Common myeloid progenitor, CD34-positive (primary cell): ENCODE data around the gene SARDH.
"Not testable (repeated sequence)": the region's sequence is repeated elsewhere in the genome, so short reads cannot be mapped to it uniquely, and the experiment has no call there.

Experiments used
- CTCF ChIA-PET: fragments of 350-600 bp; sonication (Branson Sonifier 250); formaldehyde crosslinking; loops from one replicate; lab custom pipeline; 2021; ENCODE audit warnings: antibody characterized with exemption; lab: Charles Lee
- POLR2A ChIA-PET: fragments of 350-600 bp; sonication (Branson Sonifier 250); formaldehyde crosslinking; loops from one replicate; lab custom pipeline; 2021; ENCODE audit warnings: antibody characterized with exemption; lab: Charles Lee
- DNase-seq, 3 donors: peaks; one replicate each; pipeline versions ENCODE4 v3.0.0 to v3.0.0-alpha.2; 2013
- H3K27ac ChIP-seq, 2 experiments: 1 replicate in 1 of 2; 2 replicates in 1 of 2; pipeline ENCODE4 v1.7.0; 2013; ENCODE audit warnings: inconsistent platforms in 2 of 2, low read length in 2 of 2, mild to moderate bottlenecking in 2 of 2, low read depth in 1 of 2, moderate library complexity in 1 of 2; ENCODE audit not compliant: severe bottlenecking in 2 of 2, insufficient read depth in 1 of 2, poor library complexity in 1 of 2
- H3K27me3 ChIP-seq, 5 experiments: replicated peaks in 2 of 5; 1 replicate in 3 of 5; 2 replicates in 2 of 5; pipeline versions ENCODE4 v1.6.1 to v1.7.0; 2013; ENCODE audit warnings: low read length in 4 of 5, mild to moderate bottlenecking in 2 of 5, moderate library complexity in 2 of 5, inconsistent platforms in 1 of 5; ENCODE audit not compliant: insufficient read depth in 5 of 5, control insufficient read depth in 4 of 5
- H3K36me3 ChIP-seq, 4 experiments: 1 replicate in 2 of 4; 2 replicates in 2 of 4; pipeline versions ENCODE4 v1.6.1 to v1.7.0; 2013; ENCODE audit warnings: low read length in 3 of 4, control low read depth in 1 of 4, mild to moderate bottlenecking in 1 of 4; ENCODE audit not compliant: control insufficient read depth in 4 of 4, insufficient read depth in 4 of 4
- H3K4me1 ChIP-seq, 4 experiments: 1 replicate in 3 of 4; 2 replicates in 1 of 4; pipeline versions ENCODE4 v1.6.1 to v1.7.1; 2013; ENCODE audit warnings: low read length in 3 of 4, mild to moderate bottlenecking in 3 of 4, control low read depth in 1 of 4, inconsistent platforms in 1 of 4, moderate library complexity in 1 of 4; ENCODE audit not compliant: control insufficient read depth in 4 of 4, insufficient read depth in 4 of 4; ENCODE audit errors: control extremely low read depth in 1 of 4
- H3K4me3 ChIP-seq, 7 experiments: 1 replicate in 4 of 7; 2 replicates in 3 of 7; pipeline versions ENCODE4 v1.5.1 to v1.7.0; 2013; ENCODE audit warnings: mild to moderate bottlenecking in 7 of 7, low read length in 6 of 7, moderate library complexity in 6 of 7, inconsistent platforms in 2 of 7, low read depth in 2 of 7, control low read depth in 1 of 7; ENCODE audit not compliant: insufficient read depth in 4 of 7, control insufficient read depth in 1 of 7; ENCODE audit errors: extremely low read depth in 1 of 7
- H3K9me3 ChIP-seq, 5 experiments: 1 replicate in 4 of 5; 2 replicates in 1 of 5; pipeline versions ENCODE4 v1.6.1 to v1.7.1; 2013; ENCODE audit warnings: low read length in 4 of 5, mild to moderate bottlenecking in 2 of 5, inconsistent platforms in 1 of 5, low read depth in 1 of 5, moderate library complexity in 1 of 5; ENCODE audit not compliant: control insufficient read depth in 4 of 5, insufficient read depth in 2 of 5; ENCODE audit errors: control extremely low read depth in 1 of 5
- WGBS: methylation state at CpG from one replicate; pipeline ENCODE4 v1.1.5; 2013; ENCODE audit not compliant: insufficient coverage; 5-methylcytosine and 5-hydroxymethylcytosine counted together

Gene SARDH

DNA sequence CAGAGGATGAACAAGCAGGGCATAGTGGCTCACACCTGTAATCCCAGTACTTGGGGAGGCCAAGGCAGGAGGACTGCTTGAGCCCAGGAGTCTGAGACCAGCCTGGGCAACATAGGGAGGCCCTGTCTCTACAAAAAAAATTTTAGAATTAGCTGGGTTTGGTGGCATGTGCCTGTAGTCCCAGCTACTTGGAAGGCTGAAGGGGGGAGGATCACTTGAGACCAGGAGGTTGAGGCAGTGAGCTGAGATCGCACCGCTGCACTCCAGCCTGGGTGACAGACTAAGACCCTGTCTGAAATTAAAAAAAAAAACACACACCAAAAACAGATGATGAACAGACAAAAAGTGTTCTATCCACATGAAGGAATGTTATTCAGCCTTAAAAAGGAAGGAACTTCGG lies 62.4 kb downstream of the SARDH start:
- no CpG with 5 or more reads among the region's 3 CpGs for WGBS
- CTCF ChIA-PET, H3K27ac ChIP-seq, H3K9me3 ChIP-seq, POLR2A ChIA-PET, H3K4me3 ChIP-seq, DNase-seq, H3K36me3 ChIP-seq, H3K4me1 ChIP-seq, H3K27me3 ChIP-seq: not testable (repeated sequence)

DNA sequence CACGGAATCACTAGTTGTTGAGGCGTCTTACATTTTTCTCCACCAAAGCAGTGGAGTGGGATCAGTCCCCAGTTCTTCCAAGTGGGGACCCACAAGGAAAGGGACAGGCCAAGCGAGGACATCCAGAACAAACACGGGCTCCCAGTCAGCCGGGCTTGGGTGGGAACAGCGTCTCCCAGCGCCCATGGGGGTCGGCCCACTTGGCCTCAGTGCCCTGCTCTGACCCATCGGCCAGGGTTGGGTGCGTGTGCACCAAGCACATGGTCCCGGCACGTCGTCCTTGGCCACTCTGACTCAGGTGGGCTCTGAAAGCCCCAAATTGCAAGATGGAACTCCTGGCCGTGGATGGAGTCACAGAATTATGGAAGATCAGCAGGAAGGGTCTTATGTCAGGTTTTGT lies 64.1 kb downstream of the SARDH start:
- CTCF ChIA-PET, result interaction anchor here (1.6 kb wide), 1 partner anchor 13 kb away, joined by 3 read pairs; no protein-coding TSS in a partner anchor
- WGBS, result 97% methylated on average over 14 of the region's 14 CpGs
- H3K27me3 ChIP-seq, result no peaks in the 10 kb centered on the region
- no peak overlapping the region for H3K27ac ChIP-seq
- POLR2A ChIA-PET, result no interaction called here
- no peaks in the 10 kb centered on the region for H3K36me3 ChIP-seq
- H3K4me1 ChIP-seq, result peaks cover 0 to 5% (median 0%) of the 10 kb centered on the region in 4 experiments
- DNase-seq, result no peak
- no peaks in the 10 kb centered on the region for H3K9me3 ChIP-seq
- no peak overlapping the region for H3K4me3 ChIP-seq

DNA sequence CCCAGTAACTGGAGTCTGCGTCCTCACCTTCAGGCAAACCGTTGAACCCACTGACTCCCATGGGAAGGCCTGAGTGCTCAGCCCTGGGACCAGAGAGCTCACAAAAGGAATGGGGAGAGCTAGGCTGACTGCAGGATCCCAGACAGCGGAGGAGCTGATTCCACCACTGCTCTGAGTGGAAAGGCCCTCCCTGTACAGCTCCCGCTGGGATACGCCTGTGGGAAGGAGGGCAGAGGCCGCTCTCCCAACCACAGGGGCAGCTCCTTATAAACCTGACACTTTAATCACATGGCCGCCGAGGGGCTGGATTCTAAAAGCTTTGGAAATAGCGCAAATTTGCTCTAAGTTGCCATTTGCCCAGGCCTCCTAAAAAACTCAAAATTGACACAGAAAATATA lies 64.9 kb downstream of the SARDH start:
- Histone ChIP-seq H3K4me3 (no peak overlapping the region), H3K9me3 (no peaks in the 10 kb centered on the region), H3K36me3 (no peaks in the 10 kb centered on the region), H3K27me3 (no peaks in the 10 kb centered on the region), H3K4me1 (peaks cover 0 to 5% (median 0%) of the 10 kb centered on the region in 4 experiments), H3K27ac (no peak overlapping the region)
- WGBS, result 100% methylated on average over 9 of the region's 9 CpGs
- CTCF ChIA-PET, result interaction anchor here (1.0 to 1.6 kb wide), 3 partner anchors 12 to 109 kb away, joined by 3 read pairs; no protein-coding TSS in a partner anchor
- POLR2A ChIA-PET, result no interaction called here
- no peak for DNase-seq

DNA sequence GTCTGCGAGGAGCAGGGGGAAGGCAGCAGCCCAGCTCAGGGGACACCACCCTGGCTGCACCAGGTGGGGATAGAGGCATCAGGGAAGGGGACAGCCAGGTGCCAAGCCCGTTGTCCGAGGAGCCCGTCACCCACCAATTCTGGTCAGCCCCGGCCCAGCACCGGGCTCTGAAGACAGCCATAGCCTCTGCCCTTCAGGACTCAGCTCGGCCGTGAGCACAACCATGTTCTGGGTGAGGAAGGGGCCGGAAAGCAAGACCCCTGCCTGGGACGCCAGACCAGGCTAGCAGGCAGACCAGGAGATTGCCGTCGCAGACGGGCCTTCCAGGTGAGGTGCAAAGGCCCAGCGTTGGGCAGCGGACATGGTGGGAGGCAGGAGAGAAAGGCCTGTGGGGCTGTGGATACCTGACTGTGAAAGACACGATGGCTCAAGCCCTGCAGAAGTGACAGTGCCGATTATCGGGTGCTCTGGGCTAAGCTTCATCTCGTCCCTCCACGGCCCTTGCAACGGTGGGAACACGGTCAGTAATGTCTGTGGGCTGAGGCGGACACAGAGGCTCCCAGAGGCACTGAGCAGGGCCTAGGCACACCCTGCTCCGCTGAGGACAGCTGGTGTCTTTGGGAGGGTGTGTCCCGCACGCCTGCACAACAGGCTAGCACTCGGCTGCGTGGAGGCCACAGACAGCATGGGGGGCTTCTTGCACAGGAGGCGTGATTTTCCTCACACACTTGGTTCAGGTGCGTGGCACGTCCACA lies 65.5 kb downstream of the SARDH start:
- CTCF ChIA-PET, result interaction anchor here (1.0 to 1.6 kb wide), 3 partner anchors 11 to 110 kb away, joined by 3 read pairs; no protein-coding TSS in a partner anchor
- no peaks in the 10 kb centered on the region for H3K9me3 ChIP-seq
- no peaks in the 10 kb centered on the region for H3K36me3 ChIP-seq
- DNase-seq, result no peak
- H3K27ac ChIP-seq, result no peak overlapping the region
- 92% methylated on average over 29 of the region's 31 CpGs for WGBS
- no peak overlapping the region for H3K4me3 ChIP-seq
- H3K27me3 ChIP-seq, result peaks cover 0 to 2% (median 0%) of the 10 kb centered on the region in 5 experiments
- POLR2A ChIA-PET, result interaction anchor here (0.6 kb wide), 1 partner anchor 158 kb away, joined by 4 read pairs; no protein-coding TSS in a partner anchor
- H3K4me1 ChIP-seq, result peaks cover 0 to 5% (median 0%) of the 10 kb centered on the region in 4 experiments

DNA sequence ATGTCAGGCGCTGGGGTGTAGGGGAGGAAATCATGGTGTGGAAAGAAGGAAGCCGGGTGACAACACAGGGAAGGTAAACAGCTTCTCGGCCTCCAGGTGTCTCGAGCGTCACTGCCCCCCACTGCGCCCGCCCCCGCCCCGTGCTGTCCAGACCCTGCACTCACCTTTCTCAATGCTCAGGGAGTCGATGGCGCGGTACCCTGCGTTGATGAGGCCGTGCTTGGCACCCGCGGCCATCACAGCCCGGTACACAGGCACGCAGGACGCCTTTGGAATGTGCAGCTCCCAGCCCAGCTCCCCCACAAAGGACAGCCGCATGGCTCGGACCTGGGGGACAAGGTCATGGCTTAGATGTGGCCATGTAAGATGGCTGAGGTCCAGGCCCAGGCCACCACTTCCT lies 66.8 kb downstream of the SARDH start:
- Histone ChIP-seq H3K27ac (no peak overlapping the region), H3K36me3 (no peaks in the 10 kb centered on the region), H3K4me3 (no peak overlapping the region), H3K9me3 (no peaks in the 10 kb centered on the region), H3K27me3 (peaks cover 0 to 2% (median 0%) of the 10 kb centered on the region in 5 experiments), H3K4me1 (no peaks in the 10 kb centered on the region)
- CTCF ChIA-PET, result no interaction called here
- WGBS, result 92% methylated on average over 15 of the region's 21 CpGs
- POLR2A ChIA-PET, result no interaction called here
- DNase-seq, result no peak

DNA sequence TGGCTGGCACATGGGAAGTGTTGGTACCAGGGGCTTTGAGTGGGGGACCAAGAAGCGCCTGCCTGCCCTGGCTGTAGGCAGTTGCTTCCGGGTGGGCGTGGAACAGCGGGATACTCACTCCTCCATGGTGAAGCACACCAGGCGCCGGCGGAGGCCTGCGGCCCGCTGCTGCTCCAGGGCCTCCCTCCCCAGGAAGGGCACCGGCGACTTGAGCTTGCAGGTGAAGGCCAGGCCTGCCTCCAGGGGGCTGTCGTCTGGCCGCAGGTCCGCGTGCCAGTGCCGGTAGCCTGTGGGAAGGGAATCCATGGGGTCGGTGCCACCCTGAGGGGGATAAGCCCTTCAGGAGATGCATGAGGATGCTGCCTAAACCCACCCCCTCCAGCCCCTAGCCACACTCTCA lies 67.7 kb downstream of the SARDH start:
- POLR2A ChIA-PET, result no interaction called here
- WGBS, result 98% methylated on average over 8 of the region's 17 CpGs
- H3K36me3 ChIP-seq, result no peaks in the 10 kb centered on the region
- no peaks in the 10 kb centered on the region for H3K9me3 ChIP-seq
- H3K4me1 ChIP-seq, result no peaks in the 10 kb centered on the region
- DNase-seq, result no peak
- H3K4me3 ChIP-seq, result no peak overlapping the region
- H3K27me3 ChIP-seq, result peaks cover 0 to 2% (median 0%) of the 10 kb centered on the region in 5 experiments
- CTCF ChIA-PET, result no interaction called here
- H3K27ac ChIP-seq, result no peak overlapping the region

DNA sequence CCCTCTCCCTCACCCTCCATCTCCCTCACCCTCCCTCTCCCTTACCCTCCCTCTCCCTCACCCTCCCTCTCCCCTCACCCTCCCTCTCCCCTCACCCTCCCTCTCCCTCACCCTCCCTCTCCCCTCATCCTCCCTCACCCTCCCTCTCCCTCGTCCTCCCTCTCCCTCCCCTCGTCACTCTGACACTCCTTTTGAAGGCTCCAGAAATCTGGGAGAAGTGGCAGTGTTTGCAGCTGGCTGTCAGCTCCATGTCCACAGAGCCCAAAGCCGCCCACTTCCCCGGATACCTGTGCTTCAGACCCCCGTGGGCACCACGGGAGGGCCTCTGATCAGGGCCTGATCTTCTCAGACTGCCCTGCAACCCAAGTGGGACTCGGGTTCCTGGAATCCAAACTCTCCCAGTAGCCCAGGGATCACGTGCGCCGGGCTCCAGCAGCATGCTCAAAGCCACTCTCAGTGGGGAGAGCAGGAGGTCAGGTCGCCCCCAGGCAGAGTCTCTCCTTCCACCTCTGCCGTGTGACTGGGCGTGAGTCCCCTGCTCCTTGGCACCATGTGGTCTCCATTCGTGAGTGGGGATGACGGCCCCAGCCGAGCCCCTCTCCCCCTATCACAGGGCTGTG lies 68.9 kb downstream of the SARDH start:
- H3K27me3 ChIP-seq, result peaks cover 0 to 2% (median 0%) of the 10 kb centered on the region in 5 experiments
- H3K4me1 ChIP-seq, result no peaks in the 10 kb centered on the region
- ChIA-PET POLR2A (no interaction called here), CTCF (no interaction called here)
- H3K36me3 ChIP-seq, result no peaks in the 10 kb centered on the region
- 93% methylated on average over 11 of the region's 16 CpGs for WGBS
- no peak overlapping the region for H3K27ac ChIP-seq
- H3K4me3 ChIP-seq, result no peak overlapping the region
- no peaks in the 10 kb centered on the region for H3K9me3 ChIP-seq
- DNase-seq, result no peak
